Activated CD4-positive, alpha-beta T cell treated with anti-CD3 and anti-CD28 coated beads, Interleukin-2, amount 50 U/mL, for 4 hours (primary cell): ENCODE data around the gene DENND2C.
"Not testable (repeated sequence)": the region's sequence is repeated elsewhere in the genome, so short reads cannot be mapped to it uniquely, and the experiment has no call there.

Experiments
- DNase-seq, 2 experiments: peaks; one replicate each; pipeline ENCODE4 v3.0.0-alpha.2; 2020

Gene DENND2C

GRCh38 chr1:114589122-114589521 lies 80.7 kb downstream of the DENND2C start:
- no peak for DNase-seq

GRCh38 chr1:114588196-114588689 lies 81.6 kb downstream of the DENND2C start:
- no peak for DNase-seq

- no peak for DNase-seq
Measured at GRCh38 chr1:114587203-114587991, 82.5 kb downstream of the DENND2C start.

- DNase-seq = no peak
Measured at GRCh38 chr1:114586513-114587047, 83.3 kb downstream of the DENND2C start.

GRCh38 chr1:114585231-114585630 lies 84.6 kb downstream of the DENND2C start:
- no peak for DNase-seq

DNA sequence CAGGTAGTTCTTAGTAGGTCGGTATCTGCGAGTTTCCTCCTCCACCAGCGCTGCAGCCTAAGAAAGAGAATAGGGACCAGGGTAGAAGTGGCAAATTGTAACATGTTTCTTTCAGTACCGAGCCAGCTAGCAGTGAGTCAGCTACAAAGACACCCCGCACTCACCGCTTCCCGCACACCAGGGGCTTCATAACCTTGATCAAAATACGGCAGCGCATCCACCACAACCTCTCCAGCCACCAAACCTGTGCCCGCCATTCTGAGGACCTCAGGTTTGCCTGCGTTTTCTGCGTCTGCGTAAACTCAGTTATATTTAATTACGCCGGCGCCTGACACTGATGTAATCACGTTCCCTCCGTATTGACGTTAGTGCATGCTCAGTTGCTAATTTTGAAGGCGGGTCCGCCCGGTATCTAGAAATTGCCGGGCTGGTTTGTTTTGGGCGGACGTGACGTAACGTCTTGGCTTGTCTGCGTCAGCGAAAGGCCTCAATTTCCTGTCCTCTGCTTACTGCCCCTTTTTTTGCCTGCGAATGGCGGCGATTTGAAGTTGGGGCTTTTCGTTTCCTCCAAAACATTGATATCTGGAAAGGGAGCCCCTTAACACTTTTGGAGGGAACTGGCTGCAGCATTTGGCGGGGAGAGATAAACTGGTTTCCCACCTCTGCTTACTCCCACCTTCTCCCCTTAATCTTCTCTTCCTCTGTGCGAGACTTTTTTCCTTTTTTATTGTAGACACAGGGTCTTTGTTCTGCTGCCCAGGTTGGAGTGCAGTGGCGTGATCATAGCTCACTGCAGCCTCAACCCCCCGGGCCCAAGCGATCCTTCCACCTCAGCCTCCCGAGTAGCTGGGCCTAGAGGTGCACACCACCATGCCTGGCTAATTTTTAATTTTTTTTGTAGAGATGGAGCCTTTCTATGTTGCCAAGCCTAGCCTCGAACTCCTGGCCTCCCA lies 88.2 kb downstream of the DENND2C start, which contains the start of gene BCAS2:
Gene BCAS2, minus strand, starts transcription at position 281 of the 953 bp plus-strand sequence. Its CDS starts 24 bp downstream, at position 257.
- DNase-seq = peak; percentile 91 to 93

- no peak for DNase-seq
Measured at GRCh38 chr1:114574365-114574764, 95.5 kb downstream of the DENND2C start.

GRCh38 chr1:114564141-114564540 lies 105.7 kb downstream of the DENND2C start:
- no peak for DNase-seq

DNA sequence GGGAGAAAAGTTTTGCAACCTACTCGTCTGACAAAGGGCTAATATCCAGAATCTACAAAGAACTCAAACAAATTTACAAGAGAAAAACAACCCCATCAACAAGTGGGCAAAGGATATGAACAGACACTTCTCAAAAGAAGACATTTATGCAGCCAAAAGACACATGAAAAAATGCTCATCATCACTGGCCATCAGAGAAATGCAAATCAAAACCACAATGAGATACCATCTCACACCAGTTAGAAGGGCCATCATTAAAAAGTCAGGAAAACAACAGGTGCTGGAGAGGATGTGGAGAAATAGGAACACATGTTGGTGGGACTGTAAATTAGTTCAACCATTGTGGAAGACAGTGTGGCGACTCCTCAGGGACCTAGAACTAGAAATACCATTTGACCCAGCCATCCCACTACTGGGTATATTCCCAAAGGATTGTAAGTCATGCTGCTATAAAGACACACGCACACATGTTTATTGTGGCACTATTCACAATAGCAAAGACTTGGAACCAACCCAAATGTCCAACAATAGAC lies 106.8 kb downstream of the DENND2C start:
- not testable (repeated sequence) for DNase-seq

DNA sequence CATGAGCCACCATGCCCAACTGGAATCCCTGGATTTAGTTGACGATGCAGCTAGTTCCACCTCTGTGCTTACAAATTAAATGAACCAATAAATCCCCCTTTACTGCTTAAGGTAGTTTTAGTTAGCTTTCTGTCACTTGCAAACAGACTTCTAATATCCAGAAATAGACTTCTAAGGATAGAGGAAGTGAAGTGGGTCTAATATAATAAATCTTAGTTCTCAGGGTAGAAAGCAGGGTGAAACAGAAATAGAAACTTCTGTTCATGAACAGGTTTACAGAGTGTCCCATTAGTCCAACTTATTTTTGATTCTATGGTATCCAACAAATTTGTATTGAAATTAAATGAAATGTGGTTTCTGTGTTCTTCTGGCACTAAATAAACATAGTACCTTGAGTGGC lies 108.5 kb downstream of the DENND2C start:
- DNase-seq = no peak

GRCh38 chr1:114559356-114559755 lies 110.5 kb downstream of the DENND2C start:
- DNase-seq = no peak

- DNase-seq = no peak
Measured at GRCh38 chr1:114558544-114558943, 111.3 kb downstream of the DENND2C start.

GRCh38 chr1:114554577-114554976 lies 115.3 kb downstream of the DENND2C start:
- no peak for DNase-seq

DNA sequence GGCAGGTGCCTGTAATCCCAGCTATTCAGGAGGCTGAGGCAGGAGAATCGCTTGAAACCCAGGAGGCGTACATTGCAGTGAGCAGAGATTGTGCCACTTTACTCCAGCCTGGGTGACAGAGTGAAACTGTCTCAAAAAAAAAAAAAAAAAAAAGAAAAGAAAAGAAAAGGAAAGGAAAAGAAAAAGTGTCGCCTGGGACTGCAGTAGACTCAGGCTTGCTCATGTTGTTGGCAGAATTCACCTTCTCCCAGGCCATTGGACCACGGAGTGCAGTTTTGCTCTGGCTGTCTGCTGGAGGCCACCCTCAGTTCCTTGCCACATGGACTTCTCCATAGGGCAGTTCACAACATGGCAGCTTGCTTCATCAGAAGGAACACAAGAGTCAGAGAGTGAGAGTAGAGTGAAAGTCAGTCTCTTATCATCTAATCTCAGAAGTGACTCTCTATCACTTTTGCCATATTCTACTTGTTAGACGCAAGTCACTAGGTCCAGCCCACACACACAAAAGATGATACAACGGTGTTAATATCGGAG lies 117.7 kb downstream of the DENND2C start:
- DNase-seq = no peak

DNA sequence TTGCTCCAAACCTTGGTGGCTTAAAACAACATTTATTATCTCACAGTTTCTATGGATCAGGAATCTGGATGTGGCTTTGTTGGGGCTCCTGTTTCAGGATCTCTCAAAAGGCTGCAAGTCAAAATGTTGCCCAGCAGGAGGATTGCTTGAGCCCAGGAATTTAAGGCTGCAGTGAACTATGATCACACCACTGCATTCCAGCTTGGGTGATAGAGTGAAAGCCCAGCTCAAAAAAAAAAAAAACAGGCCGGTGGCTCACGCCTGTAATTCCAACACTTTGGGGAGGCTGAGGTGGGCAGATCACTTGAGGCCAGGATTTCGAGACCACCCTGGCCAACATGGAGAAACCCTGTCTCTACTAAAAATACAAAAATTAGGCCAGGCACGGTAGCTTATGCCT lies 118.4 kb downstream of the DENND2C start:
- no peak for DNase-seq

DNA sequence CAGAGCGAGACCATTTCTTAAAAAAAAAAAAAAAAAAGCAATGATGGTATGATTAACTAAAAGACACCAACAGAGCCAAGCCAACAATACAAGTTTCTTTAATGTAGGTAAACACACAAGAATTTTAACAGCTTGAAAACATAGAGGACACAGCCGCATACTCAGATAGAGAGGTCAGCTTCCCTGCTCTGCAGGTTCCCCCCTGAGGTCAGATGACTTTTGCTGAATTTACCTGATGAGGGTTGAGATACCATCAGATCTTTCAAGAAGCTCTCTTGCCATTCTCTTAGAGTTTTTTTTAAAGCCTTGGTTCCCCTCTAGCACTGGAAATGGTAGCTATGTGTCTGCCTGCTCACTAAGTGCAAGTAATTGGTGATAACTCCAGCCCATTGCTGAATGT lies 119.5 kb downstream of the DENND2C start:
- DNase-seq = no peak

DNA sequence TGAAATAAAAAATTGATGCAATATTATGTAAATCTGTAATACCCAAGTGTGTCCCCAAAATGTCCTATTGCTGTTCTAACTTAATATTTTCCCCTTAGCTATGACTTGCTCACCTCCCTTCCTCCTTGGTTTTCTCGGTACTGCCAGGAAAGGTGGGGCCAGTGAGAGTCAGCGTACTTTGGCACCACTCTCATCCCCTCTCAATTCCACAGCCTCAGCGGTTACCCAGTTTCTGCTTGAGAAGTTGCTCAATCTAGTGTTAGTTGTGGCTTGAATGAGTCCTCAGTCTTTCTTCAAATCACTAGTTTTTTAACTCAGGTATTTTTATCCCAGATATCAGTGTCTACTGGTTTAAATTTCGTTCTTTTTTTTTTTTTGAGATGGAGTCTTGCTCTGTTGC lies 120.7 kb downstream of the DENND2C start:
- no peak for DNase-seq

DNA sequence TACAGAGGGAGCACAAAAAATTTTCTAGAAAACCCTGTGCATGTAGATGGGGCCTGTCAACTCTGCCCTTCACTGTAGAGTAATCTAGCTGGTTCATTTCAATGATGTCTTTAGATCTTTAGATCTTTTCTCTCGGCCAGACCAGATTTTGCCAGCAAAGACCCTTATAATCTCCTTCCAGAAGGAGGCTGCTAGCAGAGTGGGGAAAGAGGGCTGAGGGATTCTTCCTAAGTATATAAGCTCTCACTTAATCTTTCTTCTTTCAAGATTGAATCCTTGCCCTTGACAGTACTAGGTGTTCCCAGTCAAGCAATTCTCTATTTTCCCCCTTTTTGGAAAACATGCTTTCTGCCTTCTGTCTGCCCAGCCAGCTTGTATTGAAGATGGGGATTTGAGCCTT lies 122.8 kb downstream of the DENND2C start:
- DNase-seq = no peak

GRCh38 chr1:114545796-114546195 lies 124.1 kb downstream of the DENND2C start:
- DNase-seq = no peak

- DNase-seq = no peak
Measured at GRCh38 chr1:114545315-114545714, 124.5 kb downstream of the DENND2C start.

DNA sequence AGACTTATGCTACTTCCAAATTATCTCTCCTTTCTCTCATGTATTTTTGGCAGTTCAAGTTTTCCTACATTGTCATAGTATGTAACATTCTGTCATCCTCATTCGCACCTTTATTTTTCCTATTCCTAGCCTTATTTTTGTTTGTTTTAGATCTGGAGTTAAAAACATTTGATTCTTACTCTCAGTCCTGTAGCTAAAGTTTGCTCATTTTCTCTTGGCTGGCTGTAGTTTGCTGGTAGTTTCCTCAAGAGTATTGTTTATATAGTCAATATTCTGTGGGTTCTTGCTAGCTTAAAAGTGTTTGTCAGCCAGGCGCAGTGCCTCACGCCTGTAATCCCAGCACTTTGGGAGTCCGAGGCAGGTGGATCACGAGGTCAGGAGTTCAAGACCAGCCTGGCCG lies 129.0 kb downstream of the DENND2C start:
- DNase-seq = no peak

- no peak for DNase-seq
Measured at GRCh38 chr1:114540272-114540671, 129.6 kb downstream of the DENND2C start.

- no peak for DNase-seq
Measured at GRCh38 chr1:114536043-114536442, 133.8 kb downstream of the DENND2C start.
